Calu3 (cell line): ENCODE results near the gene SUFU. TPM values are rescaled to one million over a fixed set of nuclear protein-coding genes. Genes with fewer than 3 reads are reported as not detected.

Experiments used
- BruUV-seq: library from RNA; stranded (reverse); fragments of 400-500 nt; replicated peaks from 2 replicates; lab custom pipeline; 2021; lab: Mats Ljungman, UMichigan
- CTCF ChIA-PET: fragments of 300-600 bp; sonication (Branson Sonifier 250); formaldehyde crosslinking; loops from one replicate; lab custom pipeline; 2022; ENCODE audit warnings: antibody characterized with exemption; lab: Charles Lee
- DNase-seq: peaks from one replicate; pipeline ENCODE4 v3.0.0; 2022
- H3K27ac Mint-ChIP-seq: one replicate; pipeline ENCODE4 v1.8.0; 2022; ENCODE audit warnings: mixed read lengths; ENCODE audit not compliant: unreplicated experiment
- H3K27me3 Mint-ChIP-seq: one replicate; pipeline ENCODE4 v1.8.0; 2022; ENCODE audit warnings: mixed read lengths; ENCODE audit not compliant: unreplicated experiment
- H3K36me3 Mint-ChIP-seq: one replicate; pipeline ENCODE4 v1.8.0; 2022; ENCODE audit warnings: mild to moderate bottlenecking, moderate library complexity, mixed read lengths; ENCODE audit not compliant: insufficient read depth, unreplicated experiment
- H3K4me1 Mint-ChIP-seq: one replicate; pipeline ENCODE4 v1.8.0; 2022; ENCODE audit warnings: mild to moderate bottlenecking, low read depth, mixed read lengths; ENCODE audit not compliant: unreplicated experiment
- H3K4me3 Mint-ChIP-seq: one replicate; pipeline ENCODE4 v1.8.0; 2022; ENCODE audit warnings: mild to moderate bottlenecking, low read depth, moderate library complexity, mixed read lengths; ENCODE audit not compliant: unreplicated experiment
- H3K9me3 Mint-ChIP-seq: one replicate; pipeline ENCODE4 v1.8.0; 2022; ENCODE audit warnings: low read depth, mixed read lengths; ENCODE audit not compliant: unreplicated experiment
- intact Hi-C: fragments of 100-400 bp; cut with micrococcal nuclease; formaldehyde crosslinking; loops from one replicate; pipeline ENCODE4 v1.10.0; 2022; ENCODE audit not compliant: unreplicated experiment
- total RNA-seq: library from RNA; stranded (reverse); gene quantifications from 2 replicates; pipeline ENCODE4 v1.2.3, GENCODE V29; 2022
- TF ChIP-seq, protein P1 (sequence below): fragments of 200-600 bp; IDR thresholded peaks from one replicate; pipeline ENCODE4 v1.8.0; 2022; ENCODE audit warnings: antibody characterized with exemption; ENCODE audit not compliant: unreplicated experiment

Gene SUFU
- total RNA-seq, 1 experiment from 2014 or later = 7.0 TPM

DNA sequence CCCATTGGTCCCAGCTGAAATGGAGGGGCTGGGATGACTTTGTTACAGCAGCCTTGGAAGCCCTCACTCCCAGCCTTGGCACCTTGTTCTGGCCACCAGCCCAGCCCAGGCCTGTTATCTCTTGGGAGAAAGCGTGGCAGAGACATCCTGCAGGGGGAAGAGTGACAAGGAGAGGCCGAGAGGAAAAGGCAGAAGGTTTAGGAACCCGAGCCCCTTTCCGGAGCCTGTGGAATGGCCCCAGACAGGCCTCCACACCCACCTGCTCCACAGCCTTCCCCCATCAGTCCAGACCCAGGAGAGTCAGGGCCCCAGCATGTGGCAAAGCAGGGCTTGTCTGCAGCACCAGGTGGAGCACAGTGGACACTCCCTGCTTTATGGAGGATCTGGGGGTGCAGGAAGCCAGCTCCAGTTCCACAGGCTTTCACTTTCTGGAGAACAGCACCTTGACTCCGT, 116.4 kb downstream of the SUFU start:
- Mint-ChIP-seq H3K4me3 (no peak overlapping the region), H3K36me3 (no peaks in the 10 kb centered on the region), H3K4me1 (peaks cover 6% of the 10 kb centered on the region), H3K9me3 (no peaks in the 10 kb centered on the region), H3K27ac (no peak overlapping the region), H3K27me3 (no peaks in the 10 kb centered on the region)
- no TSS peak for BruUV-seq
- intact Hi-C loops = no loop called here
- CTCF ChIA-PET = interaction anchor here (1.1 kb wide), 1 partner anchor 26 kb away, joined by 4 read pairs; no protein-coding TSS in a partner anchor
- DNase-seq = no peak
- TF ChIP-seq, protein P1, sequence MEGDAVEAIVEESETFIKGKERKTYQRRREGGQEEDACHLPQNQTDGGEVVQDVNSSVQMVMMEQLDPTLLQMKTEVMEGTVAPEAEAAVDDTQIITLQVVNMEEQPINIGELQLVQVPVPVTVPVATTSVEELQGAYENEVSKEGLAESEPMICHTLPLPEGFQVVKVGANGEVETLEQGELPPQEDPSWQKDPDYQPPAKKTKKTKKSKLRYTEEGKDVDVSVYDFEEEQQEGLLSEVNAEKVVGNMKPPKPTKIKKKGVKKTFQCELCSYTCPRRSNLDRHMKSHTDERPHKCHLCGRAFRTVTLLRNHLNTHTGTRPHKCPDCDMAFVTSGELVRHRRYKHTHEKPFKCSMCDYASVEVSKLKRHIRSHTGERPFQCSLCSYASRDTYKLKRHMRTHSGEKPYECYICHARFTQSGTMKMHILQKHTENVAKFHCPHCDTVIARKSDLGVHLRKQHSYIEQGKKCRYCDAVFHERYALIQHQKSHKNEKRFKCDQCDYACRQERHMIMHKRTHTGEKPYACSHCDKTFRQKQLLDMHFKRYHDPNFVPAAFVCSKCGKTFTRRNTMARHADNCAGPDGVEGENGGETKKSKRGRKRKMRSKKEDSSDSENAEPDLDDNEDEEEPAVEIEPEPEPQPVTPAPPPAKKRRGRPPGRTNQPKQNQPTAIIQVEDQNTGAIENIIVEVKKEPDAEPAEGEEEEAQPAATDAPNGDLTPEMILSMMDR = no peak

DNA sequence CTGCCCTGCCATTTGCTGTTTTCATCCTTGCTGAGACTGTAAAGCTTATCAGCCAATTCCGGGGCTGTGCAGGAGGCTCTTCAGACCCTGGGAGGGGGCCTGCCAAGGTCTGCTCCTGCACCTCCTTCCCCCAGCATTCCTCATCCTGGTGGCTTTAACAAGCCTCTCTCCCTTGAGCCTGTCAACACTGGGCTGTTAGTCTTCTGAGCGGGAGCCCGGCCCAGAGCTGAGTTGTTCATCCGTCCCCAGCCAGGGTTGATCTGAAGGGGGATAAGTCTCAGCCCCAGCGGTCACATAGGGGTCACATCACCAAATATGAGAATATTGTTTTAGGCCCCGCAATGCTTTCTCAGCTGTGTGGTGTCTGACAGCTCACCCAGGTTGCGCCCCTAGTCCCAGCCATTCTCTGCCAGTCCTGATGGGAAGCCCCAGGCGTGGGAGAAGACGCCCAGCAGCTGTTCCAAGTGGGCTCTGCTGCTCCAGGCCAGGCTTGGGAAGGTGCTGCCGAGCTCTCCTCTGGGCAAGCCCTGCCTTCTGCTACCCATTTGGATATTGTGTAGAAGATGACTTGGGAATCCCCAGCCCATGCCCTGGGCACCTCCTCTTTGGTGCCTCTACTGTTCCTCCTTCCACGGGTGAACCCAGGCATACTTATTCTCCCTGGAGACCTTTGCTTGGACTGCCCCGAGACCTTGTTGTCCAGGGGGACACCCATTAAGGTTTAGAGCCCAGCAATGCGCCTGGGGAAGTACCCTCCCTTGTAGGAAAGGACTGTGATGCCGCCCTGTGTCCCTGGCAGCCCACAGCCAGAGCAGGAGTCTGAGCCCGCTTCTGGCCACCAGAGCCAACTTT, 117.0 kb downstream of the SUFU start:
- Mint-ChIP-seq H3K4me1 (peaks cover 9% of the 10 kb centered on the region), H3K9me3 (no peaks in the 10 kb centered on the region), H3K27me3 (no peaks in the 10 kb centered on the region), H3K36me3 (no peaks in the 10 kb centered on the region), H3K4me3 (no peak overlapping the region), H3K27ac (no peak overlapping the region)
- no peak for DNase-seq
- no TSS peak for BruUV-seq
- intact Hi-C loops = no loop called here
- CTCF ChIA-PET = interaction anchor here (0.6 to 1.1 kb wide), 2 partner anchors 25 to 148 kb away, joined by 3 to 4 read pairs; no protein-coding TSS in a partner anchor
- TF ChIP-seq, protein P1 = no peak

DNA sequence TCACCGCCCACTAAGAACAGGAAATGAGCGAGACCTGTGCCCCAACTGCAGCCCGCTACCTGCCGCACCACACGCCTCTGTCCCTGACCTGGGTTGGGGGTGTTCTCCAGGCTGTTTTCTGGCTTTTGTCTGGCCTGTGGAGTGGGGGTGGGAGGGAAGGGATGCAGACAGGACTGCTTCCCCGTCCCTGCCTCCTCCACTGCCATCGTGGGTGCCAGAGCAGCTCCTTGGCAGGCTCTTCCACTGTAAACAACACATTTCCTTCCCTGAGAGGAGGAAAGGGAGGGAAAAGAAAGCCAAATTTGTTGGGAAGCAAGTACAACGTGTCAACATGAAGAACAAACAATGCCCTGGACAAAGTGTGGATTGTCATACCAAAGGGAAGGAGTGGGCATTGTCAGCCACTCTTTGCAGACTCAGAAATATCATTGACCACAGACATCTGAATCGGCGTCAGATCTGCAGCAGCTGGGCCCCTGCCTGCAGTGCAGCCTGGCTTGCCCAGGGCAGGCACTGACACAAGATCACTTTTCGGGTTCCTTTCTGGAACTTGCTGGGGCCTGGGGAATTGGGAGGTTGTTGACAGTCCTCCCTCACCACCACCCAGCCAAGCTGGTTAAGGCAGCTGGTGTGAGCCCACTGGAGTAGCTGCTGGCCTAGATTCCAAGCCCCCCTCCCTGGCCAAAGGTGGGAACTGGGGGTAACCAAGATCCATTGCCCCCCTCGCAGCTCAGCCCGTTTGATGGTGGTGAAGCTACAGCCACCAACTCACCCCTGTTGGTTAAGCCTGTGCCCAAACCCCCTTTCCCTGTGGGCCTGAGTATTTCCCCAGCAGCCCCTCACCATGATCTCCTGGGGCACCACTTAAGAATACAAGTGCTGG, 117.9 kb downstream of the SUFU start:
- H3K27ac Mint-ChIP-seq = no peak overlapping the region

DNA sequence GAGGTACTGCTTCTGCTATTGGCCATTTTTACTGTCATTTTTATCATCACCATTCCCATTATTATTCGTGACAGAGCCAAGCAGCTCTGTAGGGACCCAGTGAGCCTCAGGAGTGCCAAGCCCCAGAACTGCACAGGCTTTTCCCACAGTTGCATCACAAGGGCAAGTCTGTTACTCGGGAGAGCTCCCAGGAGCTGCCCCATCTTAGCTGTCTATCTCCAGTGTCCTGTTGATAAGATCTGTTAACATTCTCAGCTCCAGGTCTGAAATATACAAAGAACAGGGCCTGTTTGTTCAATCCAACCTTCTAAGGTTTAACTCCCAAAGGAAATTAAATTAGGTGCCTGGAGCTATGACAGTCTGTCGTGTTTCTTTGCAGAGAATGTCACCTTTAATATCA, 120.3 kb downstream of the SUFU start:
- no peak for DNase-seq
- CTCF ChIA-PET = interaction anchor here (1.0 kb wide), 1 partner anchor 12 kb away, joined by 3 read pairs; no protein-coding TSS in a partner anchor
- Mint-ChIP-seq H3K9me3 (no peaks in the 10 kb centered on the region), H3K4me1 (peaks cover 33% of the 10 kb centered on the region), H3K27ac (no peak overlapping the region), H3K27me3 (no peaks in the 10 kb centered on the region), H3K36me3 (peaks cover 7% of the 10 kb centered on the region), H3K4me3 (no peak overlapping the region)
- intact Hi-C loops = no loop called here
- TF ChIP-seq, protein P1 = no peak
- no TSS peak for BruUV-seq

More for the DNA sequence above, 117.9 kb downstream of the SUFU start:
- no peak overlapping the region for H3K4me3 Mint-ChIP-seq
- TF ChIP-seq, protein P1 = no peak
- H3K9me3 Mint-ChIP-seq = no peaks in the 10 kb centered on the region
- H3K27me3 Mint-ChIP-seq = no peaks in the 10 kb centered on the region
- no TSS peak for BruUV-seq
- DNase-seq = no peak
- intact Hi-C loops = no loop called here
- H3K36me3 Mint-ChIP-seq = no peaks in the 10 kb centered on the region
- peaks cover 9% of the 10 kb centered on the region for H3K4me1 Mint-ChIP-seq
- CTCF ChIA-PET = no interaction called here
